Measurements from ENCODE around the gene KCNS1.

- no peak for TF ChIP-seq CTCF (IDR thresholded peaks at IDR 0.05)
- no peak for TF ChIP-seq POLR2A (IDR thresholded peaks at IDR 0.05)
These were observed 33.8 kb downstream of the KCNS1 start for GRCh38 chr20:45067087-45067486.

Data from uterus (tissue), 2 donors.